Measurements from ENCODE around the gene FANCM. TPM values are rescaled to one million over a fixed set of nuclear protein-coding genes. Genes with fewer than 3 reads are reported as not detected.

The FANCM gene
- total RNA-seq, 1 experiment from 2014 or later = 6.6 TPM

GRCh38 chr14:45125754-45126153 lies 10.0 kb upstream of the FANCM start:
- ATAC-seq (no peak), DNase-seq (ENCODE audit: low read depth, low spot score) (no peak)
- POLR2A ChIA-PET = no interaction called here
- in situ Hi-C loops (cut with HindIII; ENCODE audit: low pct_unique_long_range_greater_than_20kb, low sequenced_read_pairs) = no loop called here
- no peak overlapping the region for H3K27ac ChIP-seq (ENCODE audit: low read length)
- no peaks in the 10 kb centered on the region for H3K9me3 ChIP-seq (ENCODE audit: control insufficient read depth, insufficient read depth, low read depth, low read length)
- TF ChIP-seq POLR2AphosphoS5 (IDR thresholded peaks at IDR 0.05; ENCODE audit: low read depth, low read length) (no peak), SIN3A (IDR thresholded peaks at IDR 0.05; ENCODE audit: borderline replicate concordance, insufficient read depth, low read depth, low read length) (no peak), TCF7L2 (IDR thresholded peaks at IDR 0.05; ENCODE audit: low read depth, low read length) (no peak), REST (IDR thresholded peaks at IDR 0.05; ENCODE audit: insufficient read depth in 1 of 2, low read depth in 2 of 2, low read length in 1 of 2) (no peak)
- BruUV-seq (replicated peaks) = no TSS peak
- H3K4me3 ChIP-seq (ENCODE audit: low read depth in 2 of 2, low read length in 2 of 2) = no peak overlapping the region
- H3K27me3 ChIP-seq (ENCODE audit: control insufficient read depth, insufficient read depth, low read length) = no peaks in the 10 kb centered on the region
- CTCF ChIA-PET = no interaction called here
- H3K36me3 ChIP-seq (ENCODE audit: control insufficient read depth, insufficient read depth, low read length) = peaks cover 6% of the 10 kb centered on the region
- intact Hi-C loops (cut with micrococcal nuclease; ENCODE audit: unreplicated experiment) = no loop called here
- H3K4me1 ChIP-seq (ENCODE audit: control insufficient read depth, insufficient read depth, low read length) = no peaks in the 10 kb centered on the region

- DNase-seq (ENCODE audit: low read depth, low spot score) = no peak
- Histone ChIP-seq H3K36me3 (ENCODE audit: control insufficient read depth, insufficient read depth, low read length) (peaks cover 2% of the 10 kb centered on the region), H3K4me3 (ENCODE audit: low read depth in 2 of 2, low read length in 2 of 2) (no peak overlapping the region), H3K27me3 (ENCODE audit: control insufficient read depth, insufficient read depth, low read length) (no peaks in the 10 kb centered on the region), H3K9me3 (ENCODE audit: control insufficient read depth, insufficient read depth, low read depth, low read length) (no peaks in the 10 kb centered on the region), H3K27ac (ENCODE audit: low read length) (no peak overlapping the region), H3K4me1 (ENCODE audit: control insufficient read depth, insufficient read depth, low read length) (no peaks in the 10 kb centered on the region)
- in situ Hi-C loops (cut with HindIII; ENCODE audit: low pct_unique_long_range_greater_than_20kb, low sequenced_read_pairs) (no loop called here), intact Hi-C loops (cut with micrococcal nuclease; ENCODE audit: unreplicated experiment) (no loop called here)
- POLR2A ChIA-PET = no interaction called here
- ATAC-seq = no peak
- CTCF ChIA-PET = no interaction called here
- no peak for TF ChIP-seq CTCF (IDR thresholded peaks at IDR 0.05)
- TF ChIP-seq REST (IDR thresholded peaks at IDR 0.05; ENCODE audit: insufficient read depth in 1 of 2, low read depth in 2 of 2, low read length in 1 of 2) = no peak
- TF ChIP-seq SIN3A (IDR thresholded peaks at IDR 0.05; ENCODE audit: borderline replicate concordance, insufficient read depth, low read depth, low read length) = no peak
- TF ChIP-seq POLR2AphosphoS5 (IDR thresholded peaks at IDR 0.05; ENCODE audit: low read depth, low read length) = no peak
- TF ChIP-seq TCF7L2 (IDR thresholded peaks at IDR 0.05; ENCODE audit: low read depth, low read length) = no peak
- BruUV-seq (replicated peaks) = no TSS peak
Measured at GRCh38 chr14:45128963-45129629, 6.6 kb upstream of the FANCM start.

Measured in Panc1 (cell line).